Spleen (tissue), 7 donors: ENCODE results near the gene C1QTNF2.

Experiments
- CTCF ChIP-seq, 11 experiments: fragments of 200-600 bp in 7 of 11; fragments of 450-650 bp in 4 of 11; sonication (generic) in 4 of 11; IDR thresholded peaks in 8 of 11; conservative IDR thresholded peaks in 3 of 11; 1 replicate in 7 of 11; 2 replicates in 4 of 11; pipeline versions ENCODE4 v1.4.0 to v1.8.0; 2016 to 2021; ENCODE audit warnings: antibody characterized with exemption in 11 of 11, inconsistent platforms in 4 of 11, mild to moderate bottlenecking in 1 of 11
- POLR2A ChIP-seq, 3 donors: fragments of 450-650 bp; IDR thresholded peaks; one replicate each; pipeline ENCODE4 v1.5.1; 2017; ENCODE audit warnings: antibody characterized with exemption in 3 of 3, mild to moderate bottlenecking in 1 of 3
- donor health status: DM: no; HTN: no; CAD: no; lungs with moderate emphysema.
- donor health status: DM: no; HTN: no; CAD: no.
- donor health status: DM: no; HTN: no; CAD: no.

- TF ChIP-seq CTCF (IDR thresholded peaks at IDR 0.05 in 8 of 11, conservative IDR thresholded peaks at IDR 0.05 in 3 of 11) (no peak), POLR2A (IDR thresholded peaks at IDR 0.05) (no peak)
Measured at GRCh38 chr5:160306696-160307095, 63.7 kb downstream of the C1QTNF2 start.
